Measurements from ENCODE around the gene NXN.

NXN gene

GRCh38 chr17:969811-970355 is 9.7 kb downstream of the NXN start:
- DNase-seq (ENCODE audit: low spot score): no peak
- no peak for TF ChIP-seq CTCF (IDR thresholded peaks at IDR 0.05; ENCODE audit: extremely low read depth, missing control alignments)

- no peak for DNase-seq (ENCODE audit: low spot score)
- TF ChIP-seq CTCF (IDR thresholded peaks at IDR 0.05; ENCODE audit: extremely low read depth, missing control alignments): no peak
These were observed 10.5 kb downstream of the NXN start for GRCh38 chr17:968812-969730.

GRCh38 chr17:967122-967521 is 12.5 kb downstream of the NXN start:
- no peak for TF ChIP-seq CTCF (IDR thresholded peaks at IDR 0.05; ENCODE audit: extremely low read depth, missing control alignments)
- no peak for DNase-seq (ENCODE audit: low spot score)

GRCh38 chr17:965311-965989 is 14.1 kb downstream of the NXN start:
- no peak for DNase-seq (ENCODE audit: low spot score)
- no peak for TF ChIP-seq CTCF (IDR thresholded peaks at IDR 0.05; ENCODE audit: extremely low read depth, missing control alignments)

GRCh38 chr17:964876-965275 is 14.7 kb downstream of the NXN start:
- no peak for DNase-seq (ENCODE audit: low spot score)
- TF ChIP-seq CTCF (IDR thresholded peaks at IDR 0.05; ENCODE audit: extremely low read depth, missing control alignments): no peak

- no peak for DNase-seq (ENCODE audit: low spot score)
- no peak for TF ChIP-seq CTCF (IDR thresholded peaks at IDR 0.05; ENCODE audit: extremely low read depth, missing control alignments)
These were observed 16.9 kb downstream of the NXN start for GRCh38 chr17:962670-963069.

- no peak for TF ChIP-seq CTCF (IDR thresholded peaks at IDR 0.05; ENCODE audit: extremely low read depth, missing control alignments)
- no peak for DNase-seq (ENCODE audit: low spot score)
These were observed 17.4 kb downstream of the NXN start for GRCh38 chr17:962166-962565.

All from GM20000 (cell line).